Kidney epithelial cell (primary cell): ENCODE data around the gene TBC1D14. TPM values are rescaled to one million over a fixed set of nuclear protein-coding genes. Genes with fewer than 3 reads are reported as not detected.

Experiments used
- DNase-seq: peaks from one replicate; pipeline ENCODE4 v3.0.0-alpha.2; 2010; ENCODE audit warnings: low read depth
- H3K27me3 ChIP-seq: 2 replicates; pipeline ENCODE4 v1.6.0; 2011; ENCODE audit warnings: low read length; ENCODE audit not compliant: control insufficient read depth, insufficient read depth
- H3K36me3 ChIP-seq: 2 replicates; pipeline ENCODE4 v1.5.1; 2011; ENCODE audit warnings: low read length; ENCODE audit not compliant: control insufficient read depth, insufficient read depth
- H3K4me3 ChIP-seq: 2 replicates; pipeline ENCODE4 v1.5.1; 2011; ENCODE audit warnings: low read depth, mild to moderate bottlenecking, control low read depth, low read length
- total RNA-seq: library from RNA; depleted of rRNA; stranded (reverse); fragments of >200 nt; gene quantifications from 2 replicates; pipeline ENCODE4 v1.2.3, GENCODE V29; 2015
- TF ChIP-seq, protein P1 (sequence below): IDR thresholded peaks from 2 replicates; pipeline ENCODE4 v1.5.1; 2011; ENCODE audit warnings: mild to moderate bottlenecking, moderate library complexity, low read length, control low read depth, inconsistent platforms; ENCODE audit not compliant: insufficient read depth, poor library complexity, severe bottlenecking

The TBC1D14 gene
- total RNA-seq, 1 donor from 2014 or later, result 52.8 TPM

GRCh38 chr4:7041246-7041645, 131.6 kb downstream of the TBC1D14 start:
- no peaks in the 10 kb centered on the region for H3K27me3 ChIP-seq
- H3K4me3 ChIP-seq, result no peak overlapping the region
- no peak for DNase-seq
- no peaks in the 10 kb centered on the region for H3K36me3 ChIP-seq
- TF ChIP-seq, protein P1, sequence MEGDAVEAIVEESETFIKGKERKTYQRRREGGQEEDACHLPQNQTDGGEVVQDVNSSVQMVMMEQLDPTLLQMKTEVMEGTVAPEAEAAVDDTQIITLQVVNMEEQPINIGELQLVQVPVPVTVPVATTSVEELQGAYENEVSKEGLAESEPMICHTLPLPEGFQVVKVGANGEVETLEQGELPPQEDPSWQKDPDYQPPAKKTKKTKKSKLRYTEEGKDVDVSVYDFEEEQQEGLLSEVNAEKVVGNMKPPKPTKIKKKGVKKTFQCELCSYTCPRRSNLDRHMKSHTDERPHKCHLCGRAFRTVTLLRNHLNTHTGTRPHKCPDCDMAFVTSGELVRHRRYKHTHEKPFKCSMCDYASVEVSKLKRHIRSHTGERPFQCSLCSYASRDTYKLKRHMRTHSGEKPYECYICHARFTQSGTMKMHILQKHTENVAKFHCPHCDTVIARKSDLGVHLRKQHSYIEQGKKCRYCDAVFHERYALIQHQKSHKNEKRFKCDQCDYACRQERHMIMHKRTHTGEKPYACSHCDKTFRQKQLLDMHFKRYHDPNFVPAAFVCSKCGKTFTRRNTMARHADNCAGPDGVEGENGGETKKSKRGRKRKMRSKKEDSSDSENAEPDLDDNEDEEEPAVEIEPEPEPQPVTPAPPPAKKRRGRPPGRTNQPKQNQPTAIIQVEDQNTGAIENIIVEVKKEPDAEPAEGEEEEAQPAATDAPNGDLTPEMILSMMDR, result no peak

- no peak for DNase-seq
- TF ChIP-seq, protein P1, result no peak
- peak overlapping the region; percentile 62 for H3K4me3 ChIP-seq
- H3K36me3 ChIP-seq, result no peaks in the 10 kb centered on the region
- H3K27me3 ChIP-seq, result no peaks in the 10 kb centered on the region
Observed at GRCh38 chr4:7041801-7042502, 132.3 kb downstream of the TBC1D14 start.

GRCh38 chr4:7042503-7043283, 133.1 kb downstream of the TBC1D14 start:
- TF ChIP-seq, protein P1, result no peak
- Histone ChIP-seq H3K36me3 (peaks cover 2% of the 10 kb centered on the region), H3K27me3 (no peaks in the 10 kb centered on the region), H3K4me3 (peak overlapping the region; percentile 62)
- peak; percentile 83 for DNase-seq

DNA sequence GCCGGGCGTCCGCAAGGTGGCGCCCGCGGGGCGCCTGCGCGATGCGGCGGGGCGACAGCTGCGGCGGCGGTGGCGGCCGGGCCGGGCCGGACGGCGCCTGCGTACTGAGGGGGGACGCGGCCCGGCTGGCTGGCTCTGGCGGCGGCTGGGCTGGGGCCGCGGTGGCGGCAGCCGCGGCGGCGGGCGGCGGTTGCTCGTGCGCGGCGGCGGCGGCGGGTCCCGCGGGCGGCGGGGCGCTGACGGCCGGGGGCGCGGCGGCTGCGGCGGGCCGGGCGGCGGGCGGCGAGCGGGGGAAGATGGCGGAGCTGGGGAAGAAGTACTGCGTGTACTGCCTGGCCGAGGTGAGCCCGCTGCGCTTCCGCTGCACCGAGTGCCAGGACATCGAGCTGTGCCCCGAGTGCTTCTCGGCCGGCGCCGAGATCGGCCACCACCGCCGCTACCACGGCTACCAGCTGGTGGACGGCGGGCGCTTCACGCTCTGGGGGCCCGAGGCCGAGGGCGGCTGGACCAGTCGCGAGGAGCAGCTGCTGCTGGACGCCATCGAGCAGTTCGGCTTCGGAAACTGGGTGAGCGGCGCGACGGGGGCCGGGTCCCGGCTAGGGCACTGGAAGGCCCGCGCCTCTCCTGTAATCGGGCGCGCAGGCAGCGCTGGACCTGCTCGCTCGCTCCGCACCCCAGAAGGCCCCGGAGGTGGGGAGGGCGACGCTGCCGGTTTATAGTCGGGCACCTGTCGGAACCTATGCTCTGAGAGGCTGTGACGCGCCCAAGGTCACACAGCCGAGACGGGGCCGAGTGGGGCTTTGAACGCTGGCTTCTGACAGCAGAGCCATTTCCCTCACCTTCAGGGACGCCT, 133.9 kb downstream of the TBC1D14 start, which contains the start of gene TADA2B:
TSS of gene TADA2B (plus strand) at position 89 of the 853 bp plus-strand sequence. CDS start at position 297, 208 bp downstream.
- Histone ChIP-seq H3K4me3 (peak within 1 kb of the TSS; percentile 62), H3K36me3 (peaks cover 2% of the 10 kb centered on the region), H3K27me3 (no peaks in the 10 kb centered on the region)
- no peak for DNase-seq
- TF ChIP-seq, protein P1, result no peak

DNA sequence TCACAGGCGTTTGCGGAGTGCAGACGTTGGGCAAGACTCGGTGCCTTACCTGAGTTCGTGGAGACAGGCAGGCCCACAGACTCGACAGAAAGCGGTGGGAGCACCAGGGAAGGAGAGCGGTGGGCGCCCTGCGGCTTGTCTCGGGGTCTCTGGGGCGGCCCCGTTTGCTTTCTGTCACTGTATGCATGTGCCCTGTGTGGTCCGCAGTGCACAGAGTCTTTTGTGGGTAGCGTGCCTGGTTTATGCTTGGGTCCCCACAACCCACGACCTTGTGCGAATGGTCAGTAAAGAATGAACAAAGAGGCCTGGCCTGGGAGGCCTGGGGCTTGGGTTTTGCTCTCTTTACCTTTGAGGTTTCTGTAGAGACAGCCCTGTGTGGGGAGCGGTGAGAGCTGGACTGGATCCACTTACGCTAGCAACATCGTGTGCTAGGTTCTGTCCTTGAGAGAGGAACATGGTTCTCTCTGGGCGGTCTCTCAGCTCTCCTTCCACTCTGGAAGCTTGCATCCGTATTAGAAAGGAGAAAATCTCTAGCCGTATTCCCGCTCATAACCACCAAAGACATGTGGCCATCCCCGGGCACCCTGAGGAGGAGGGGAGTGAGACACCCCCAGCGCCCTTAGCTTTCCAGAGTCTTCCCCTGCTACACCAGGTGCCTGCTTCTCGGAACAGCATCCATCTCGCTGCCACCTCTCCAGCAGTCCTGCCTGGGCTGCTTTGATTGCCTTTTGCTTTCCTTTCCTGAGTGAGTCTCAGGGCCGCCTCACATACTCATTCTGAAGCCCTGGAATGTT, 134.7 kb downstream of the TBC1D14 start:
- Histone ChIP-seq H3K36me3 (peaks cover 2% of the 10 kb centered on the region), H3K27me3 (no peaks in the 10 kb centered on the region), H3K4me3 (peak overlapping the region; percentile 55)
- TF ChIP-seq, protein P1, result no peak
- no peak for DNase-seq
